Gastroesophageal sphincter (tissue), 4 donors: ENCODE results near the gene PARK7. TPM values are rescaled to one million over a fixed set of nuclear protein-coding genes. Genes with fewer than 3 reads are reported as not detected.

Experiments used
- ATAC-seq: fragments of 150-250 bp; one replicate; pipeline ENCODE4 v1.9.1; 2016; ENCODE audit warnings: mild to moderate bottlenecking, moderate library complexity
- H3K27ac ChIP-seq, 4 donors: fragments of 200-600 bp; sonication (generic) in 3 of 4; 1 replicate in 3 of 4; 2 replicates in 1 of 4; pipeline ENCODE4 v1.5.1; 2016 to 2019
- H3K27me3 ChIP-seq: fragments of 200-600 bp; sonication (generic); one replicate; pipeline ENCODE4 v1.5.1; 2019
- H3K36me3 ChIP-seq, 2 donors: fragments of 200-600 bp; sonication (generic); one replicate each; pipeline ENCODE4 v1.5.1; 2019; ENCODE audit warnings: control low read depth in 1 of 2
- H3K4me1 ChIP-seq, 3 donors: fragments of 200-600 bp; sonication (generic); 1 replicate in 2 of 3; 2 replicates in 1 of 3; pipeline ENCODE4 v1.5.1; 2016 to 2019; ENCODE audit warnings: control low read depth in 2 of 3
- H3K4me3 ChIP-seq, 2 donors: fragments of 200-600 bp; sonication (generic); one replicate each; pipeline ENCODE4 v1.5.1; 2019; ENCODE audit warnings: mild to moderate bottlenecking in 1 of 2, moderate library complexity in 1 of 2
- H3K9me3 ChIP-seq, 3 donors: fragments of 200-600 bp; sonication (generic); one replicate each; pipeline ENCODE4 v1.5.1; 2017 to 2019; ENCODE audit warnings: control low read depth in 2 of 3
- CTCF ChIP-seq, 4 experiments: fragments of 200-600 bp in 2 of 4; fragments of 450-650 bp in 2 of 4; sonication (generic) in 1 of 4; IDR thresholded peaks; one replicate each; pipeline ENCODE4 v1.5.1; 2017 to 2019; ENCODE audit warnings: antibody characterized with exemption in 4 of 4, mild to moderate bottlenecking in 2 of 4, moderate library complexity in 2 of 4
- EP300 ChIP-seq: sonication (generic); formaldehyde crosslinking; IDR thresholded peaks from one replicate; pipeline ENCODE4 v1.6.1; 2017; ENCODE audit warnings: antibody characterized with exemption, mild to moderate bottlenecking
- POLR2A ChIP-seq, 2 donors: fragments of 450-650 bp; IDR thresholded peaks; one replicate each; pipeline ENCODE4 v1.6.1; 2017; ENCODE audit warnings: antibody characterized with exemption in 2 of 2, mild to moderate bottlenecking in 2 of 2, moderate library complexity in 1 of 2
- POLR2AphosphoS5 ChIP-seq: sonication (generic); formaldehyde crosslinking; IDR thresholded peaks from one replicate; pipeline ENCODE4 v1.6.1; 2017; ENCODE audit warnings: antibody characterized with exemption
- WGBS, 2 donors: methylation state at CpG; one replicate each; pipeline ENCODE4 v1.1.5; 2018; ENCODE audit warnings: low coverage in 1 of 2; 5-methylcytosine and 5-hydroxymethylcytosine counted together
- total RNA-seq, 4 donors: library from RNA; depleted of rRNA; stranded (reverse); fragments of >200 nt; gene quantifications; one replicate each; pipeline ENCODE4 v1.1.0, GENCODE V29; 2016

The PARK7 gene
- total RNA-seq, 4 donors from 2014 or later, result 208 to 250 (median 224) TPM

- H3K4me3 ChIP-seq, result peak overlapping the region; percentile 86 to 99
- no peaks in the 10 kb centered on the region for H3K36me3 ChIP-seq
- H3K27ac ChIP-seq, result peak overlapping the region; percentile 96 to 98 (median 97)
- H3K4me1 ChIP-seq, result peaks cover 0 to 63% (median 15%) of the 10 kb centered on the region in 3 donors
- H3K9me3 ChIP-seq, result no peaks in the 10 kb centered on the region
- no peaks in the 10 kb centered on the region for H3K27me3 ChIP-seq
- ATAC-seq, result no peak
- WGBS, 2 donors, result 56 to 75% methylated on average over 9 to 10 of the region's 10 CpGs
- TF ChIP-seq EP300 (no peak), POLR2AphosphoS5 (peak; percentile 1), POLR2A (IDR thresholded peaks at IDR 0.05) (peak; percentile 27 to 43), CTCF (IDR thresholded peaks at IDR 0.05) (no peak)
Measured at GRCh38 chr1:8023287-8023994, 61.9 kb downstream of the PARK7 start.

- no peak for TF ChIP-seq CTCF (IDR thresholded peaks at IDR 0.05)
- TF ChIP-seq POLR2A (IDR thresholded peaks at IDR 0.05), result no peak
- no peak for TF ChIP-seq EP300
- TF ChIP-seq POLR2AphosphoS5, result peak; percentile 42
- H3K4me3 ChIP-seq, result peak overlapping the region; percentile 86 to 99
Measured at GRCh38 chr1:8023995-8024313, 62.4 kb downstream of the PARK7 start.

GRCh38 chr1:8024329-8024728 lies 62.8 kb downstream of the PARK7 start:
- 58 to 59% methylated on average over 3 of the region's 3 CpGs for WGBS, 2 donors
- no peaks in the 10 kb centered on the region for H3K27me3 ChIP-seq
- no peaks in the 10 kb centered on the region for H3K36me3 ChIP-seq
- no peak for ATAC-seq
- peak; percentile 41 for TF ChIP-seq POLR2AphosphoS5
- no peak for TF ChIP-seq CTCF (IDR thresholded peaks at IDR 0.05)
- H3K27ac ChIP-seq, result peak overlapping the region; percentile 96 to 98 (median 97)
- H3K4me3 ChIP-seq, result peak overlapping the region; percentile 86 to 99
- H3K4me1 ChIP-seq, result peaks cover 0 to 63% (median 9%) of the 10 kb centered on the region in 3 donors
- H3K9me3 ChIP-seq, result no peaks in the 10 kb centered on the region

More at GRCh38 chr1:8023995-8024313, 62.4 kb downstream of the PARK7 start:
- H3K27me3 ChIP-seq, result no peaks in the 10 kb centered on the region
- no peaks in the 10 kb centered on the region for H3K9me3 ChIP-seq
- no peak for ATAC-seq
- peaks cover 0 to 63% (median 12%) of the 10 kb centered on the region in 3 donors for H3K4me1 ChIP-seq
- no peaks in the 10 kb centered on the region for H3K36me3 ChIP-seq
- H3K27ac ChIP-seq, result peak overlapping the region; percentile 96 to 98 (median 97)
- 0% methylated on average over 1 of the region's 1 CpG; no CpG with 5 or more reads in 1 of the 2 donors for WGBS, 2 donors

- 1 to 6% methylated on average over 8 to 13 of the region's 19 CpGs for WGBS, 2 donors
Measured at GRCh38 chr1:8025061-8025670, 63.7 kb downstream of the PARK7 start.

GRCh38 chr1:8025671-8026144 lies 64.2 kb downstream of the PARK7 start:
- Histone ChIP-seq H3K4me3 (peak overlapping the region; percentile 86 to 99), H3K27ac (peak overlapping the region; percentile 96 to 98 (median 97)), H3K27me3 (no peaks in the 10 kb centered on the region), H3K4me1 (peaks cover 0 to 59% (median 3%) of the 10 kb centered on the region in 3 donors), H3K9me3 (no peaks in the 10 kb centered on the region), H3K36me3 (no peaks in the 10 kb centered on the region)
- no peak for ATAC-seq
- TF ChIP-seq CTCF (IDR thresholded peaks at IDR 0.05) (no peak), EP300 (no peak), POLR2AphosphoS5 (no peak), POLR2A (IDR thresholded peaks at IDR 0.05) (no peak)
- whole genome bisulfite sequencing, 2 donors, result 0% methylated on average over 10 of the region's 69 CpGs; no CpG with 5 or more reads in 1 of the 2 donors

More at GRCh38 chr1:8025061-8025670, 63.7 kb downstream of the PARK7 start:
- H3K27me3 ChIP-seq, result no peaks in the 10 kb centered on the region
- ATAC-seq, result no peak
- peaks cover 0 to 59% (median 3%) of the 10 kb centered on the region in 3 donors for H3K4me1 ChIP-seq
- no peaks in the 10 kb centered on the region for H3K9me3 ChIP-seq
- H3K27ac ChIP-seq, result peak overlapping the region; percentile 96 to 98 (median 97)
- no peaks in the 10 kb centered on the region for H3K36me3 ChIP-seq
- peak overlapping the region; percentile 86 to 99 for H3K4me3 ChIP-seq
- peak in 1 of 2 donors; percentile 18 for TF ChIP-seq POLR2A (IDR thresholded peaks at IDR 0.05)
- no peak for TF ChIP-seq POLR2AphosphoS5
